Prostate gland (tissue), 2 donors: ENCODE data around the gene SESN1.

ENCODE experiments used
- POLR2A ChIP-seq: fragments of 450-650 bp; IDR thresholded peaks from one replicate; pipeline ENCODE4 v1.6.1; 2016; ENCODE audit warnings: antibody characterized with exemption, mild to moderate bottlenecking
- POLR2AphosphoS5 ChIP-seq: sonication (generic); formaldehyde crosslinking; IDR thresholded peaks from one replicate; pipeline ENCODE4 v1.6.1; 2017; ENCODE audit warnings: antibody characterized with exemption
- TF ChIP-seq, protein P1 (sequence below), 4 experiments: fragments of 200-600 bp in 2 of 4; fragments of 450-650 bp in 2 of 4; sonication (generic) in 2 of 4; IDR thresholded peaks; 1 replicate in 3 of 4; 2 replicates in 1 of 4; pipeline ENCODE4 v1.5.1; 2016 to 2019; ENCODE audit warnings: antibody characterized with exemption in 4 of 4, mild to moderate bottlenecking in 2 of 4, moderate library complexity in 2 of 4

DNA sequence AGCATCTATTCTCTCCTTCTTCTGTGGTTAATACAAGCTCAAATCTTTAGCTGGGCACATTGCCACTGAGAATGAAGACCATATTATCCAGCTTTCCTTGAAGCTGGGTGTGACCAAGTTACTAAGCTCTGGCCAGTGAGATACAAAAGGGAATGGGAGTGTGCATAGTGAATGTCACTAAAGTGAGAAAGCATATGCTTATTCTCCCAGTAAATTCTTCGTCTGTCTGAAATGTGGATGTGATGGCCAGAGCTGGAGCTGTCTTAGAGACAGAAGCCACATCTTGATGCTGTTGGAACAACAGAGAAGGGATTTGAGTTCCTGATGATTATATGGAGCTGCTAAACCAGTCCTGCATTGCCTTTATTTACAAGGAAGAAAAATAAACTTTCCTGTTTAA is 60.1 kb downstream of the SESN1 start:
- no peak for TF ChIP-seq POLR2A
- TF ChIP-seq, protein P1, sequence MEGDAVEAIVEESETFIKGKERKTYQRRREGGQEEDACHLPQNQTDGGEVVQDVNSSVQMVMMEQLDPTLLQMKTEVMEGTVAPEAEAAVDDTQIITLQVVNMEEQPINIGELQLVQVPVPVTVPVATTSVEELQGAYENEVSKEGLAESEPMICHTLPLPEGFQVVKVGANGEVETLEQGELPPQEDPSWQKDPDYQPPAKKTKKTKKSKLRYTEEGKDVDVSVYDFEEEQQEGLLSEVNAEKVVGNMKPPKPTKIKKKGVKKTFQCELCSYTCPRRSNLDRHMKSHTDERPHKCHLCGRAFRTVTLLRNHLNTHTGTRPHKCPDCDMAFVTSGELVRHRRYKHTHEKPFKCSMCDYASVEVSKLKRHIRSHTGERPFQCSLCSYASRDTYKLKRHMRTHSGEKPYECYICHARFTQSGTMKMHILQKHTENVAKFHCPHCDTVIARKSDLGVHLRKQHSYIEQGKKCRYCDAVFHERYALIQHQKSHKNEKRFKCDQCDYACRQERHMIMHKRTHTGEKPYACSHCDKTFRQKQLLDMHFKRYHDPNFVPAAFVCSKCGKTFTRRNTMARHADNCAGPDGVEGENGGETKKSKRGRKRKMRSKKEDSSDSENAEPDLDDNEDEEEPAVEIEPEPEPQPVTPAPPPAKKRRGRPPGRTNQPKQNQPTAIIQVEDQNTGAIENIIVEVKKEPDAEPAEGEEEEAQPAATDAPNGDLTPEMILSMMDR (IDR thresholded peaks at IDR 0.05), result no peak
- peak; percentile 82 for TF ChIP-seq POLR2AphosphoS5
